HPDE6-E6E7 (cell line): Measurements from ENCODE around the gene TXNDC8.
"Not testable (repeated sequence)": the region's sequence is repeated elsewhere in the genome, so short reads cannot be mapped to it uniquely, and the experiment has no call there.

Experiments used
- DNase-seq: peaks from one replicate; pipeline ENCODE4 v3.0.0; 2011; ENCODE audit warnings: missing footprints; ENCODE audit errors: extremely low spot score

Gene TXNDC8

DNA sequence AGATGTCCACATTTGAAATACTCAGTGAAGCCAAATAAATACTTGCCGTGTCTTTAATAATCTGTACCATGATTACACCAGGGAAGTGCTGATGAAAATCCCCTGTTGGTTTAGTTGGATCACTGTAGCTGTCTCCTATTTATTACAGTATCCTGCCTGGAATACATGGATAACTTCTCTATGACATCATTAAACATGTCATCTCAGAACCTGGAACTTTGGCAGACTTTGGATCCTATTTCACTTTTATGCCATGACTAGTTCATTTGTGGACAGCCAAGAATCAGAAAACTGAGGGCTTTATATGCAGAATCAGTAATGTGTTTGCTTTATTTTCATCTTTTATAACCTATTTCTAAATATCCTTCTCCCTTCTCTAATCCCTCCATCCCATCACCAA is at the start of gene TXNDC8:
Gene TXNDC8, minus strand, starts transcription at position 137 of the 400 bp plus-strand sequence.
- DNase-seq: no peak

DNA sequence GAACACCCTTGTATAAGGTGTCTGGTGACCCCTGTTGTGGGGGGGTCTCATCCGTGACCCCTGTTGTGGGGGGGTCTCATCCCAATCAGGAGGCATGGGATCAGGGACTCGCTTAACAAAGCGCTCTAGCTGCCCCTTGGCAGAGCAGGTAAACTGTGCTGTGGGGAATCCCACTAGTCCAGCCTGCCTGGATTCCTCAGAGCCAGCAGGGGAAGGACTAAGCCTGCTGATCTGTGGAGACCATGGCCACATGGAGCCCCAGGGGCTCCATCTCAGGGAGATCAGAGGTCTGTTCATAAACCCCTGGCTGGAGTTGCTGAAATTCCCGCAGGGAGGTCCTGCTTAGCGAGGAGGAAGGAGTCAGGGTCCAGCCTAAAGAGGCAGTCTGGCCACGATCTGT is 45.8 kb upstream of the TXNDC8 start:
- no peak for DNase-seq

DNA sequence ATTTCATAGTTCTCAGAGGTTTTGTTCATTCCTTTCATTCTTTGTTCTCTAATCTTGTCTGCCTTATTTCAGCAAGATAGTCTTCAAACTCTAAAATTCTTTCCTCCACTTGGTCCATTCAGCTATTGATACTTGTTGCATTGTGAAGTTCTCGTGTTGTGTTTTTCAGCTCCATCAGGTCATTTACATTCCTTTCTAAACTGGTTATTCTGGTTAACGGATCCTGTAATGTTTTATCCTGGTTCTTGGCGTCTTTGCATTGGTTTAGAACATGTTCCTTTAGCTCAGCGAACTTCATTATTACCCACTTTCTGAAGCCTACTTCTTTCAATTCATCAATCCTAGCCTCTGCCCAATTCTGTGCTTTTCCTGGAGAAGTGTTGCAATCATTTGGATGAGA is 45.1 kb upstream of the TXNDC8 start:
- DNase-seq: no peak

DNA sequence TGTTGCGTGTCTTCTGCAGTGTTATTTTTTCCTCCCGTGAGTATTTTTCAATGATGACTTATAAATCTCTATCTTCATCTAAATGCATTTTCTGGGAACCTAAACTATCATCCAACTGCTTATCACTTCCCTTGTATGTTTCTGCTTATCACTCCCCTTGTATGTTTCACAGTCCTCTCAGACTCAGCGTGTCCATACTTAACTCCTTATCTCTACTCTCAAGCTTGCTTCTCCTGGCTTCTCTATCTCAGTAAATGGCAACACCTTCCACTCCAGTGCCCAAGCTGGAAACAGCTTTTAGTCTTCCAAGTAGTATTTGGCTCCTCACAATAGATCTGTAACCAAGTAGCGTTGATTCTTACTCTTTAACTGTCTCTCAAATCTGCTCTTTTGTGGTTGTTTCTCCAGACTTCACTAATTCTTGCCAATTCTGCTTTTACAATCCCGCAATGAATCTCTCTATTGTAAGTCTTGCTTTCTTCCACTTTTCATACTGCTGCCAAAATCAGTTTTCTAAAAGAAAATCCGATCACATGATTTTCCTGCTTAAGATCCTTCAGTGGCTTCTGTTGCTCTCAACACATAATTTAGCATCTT is 33.8 kb upstream of the TXNDC8 start:
- DNase-seq: no peak

DNA sequence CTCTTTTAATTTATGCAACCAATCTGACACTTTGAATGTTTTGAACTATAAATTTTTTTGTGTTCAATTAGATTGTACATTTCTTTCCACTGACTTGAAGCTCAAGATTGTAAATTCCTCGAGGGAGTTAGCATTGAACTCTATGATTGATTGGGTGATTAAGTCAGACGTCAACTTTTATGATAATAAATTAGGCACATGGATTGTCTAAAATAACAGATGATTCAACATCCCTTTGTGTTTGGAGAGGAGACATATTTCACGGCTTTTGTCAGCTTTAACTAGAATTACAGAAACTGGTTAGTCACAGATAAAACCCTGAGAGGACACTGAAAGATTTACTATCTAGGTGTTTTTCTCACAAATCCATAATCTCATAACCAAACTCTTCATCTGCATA is 32.7 kb upstream of the TXNDC8 start:
- peak; percentile 19 for DNase-seq

DNA sequence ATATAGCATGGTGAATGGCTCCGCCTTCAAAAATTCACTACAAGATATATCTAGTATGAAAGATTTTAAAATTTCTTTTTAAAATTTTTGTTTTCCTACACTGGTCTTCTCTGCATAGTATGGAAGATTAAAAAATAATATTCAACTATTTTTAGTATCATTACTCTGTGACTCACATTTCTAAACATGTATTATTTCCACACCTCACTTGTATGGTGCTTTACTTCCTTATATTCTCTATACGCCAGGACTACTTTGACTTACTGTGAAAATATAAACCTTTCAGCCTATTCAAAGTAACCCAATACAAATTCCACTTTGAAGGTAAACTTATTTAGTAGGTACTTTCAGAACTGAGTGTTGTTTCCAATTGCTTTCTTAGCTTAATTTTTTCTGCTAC is 26.8 kb upstream of the TXNDC8 start:
- no peak for DNase-seq

DNA sequence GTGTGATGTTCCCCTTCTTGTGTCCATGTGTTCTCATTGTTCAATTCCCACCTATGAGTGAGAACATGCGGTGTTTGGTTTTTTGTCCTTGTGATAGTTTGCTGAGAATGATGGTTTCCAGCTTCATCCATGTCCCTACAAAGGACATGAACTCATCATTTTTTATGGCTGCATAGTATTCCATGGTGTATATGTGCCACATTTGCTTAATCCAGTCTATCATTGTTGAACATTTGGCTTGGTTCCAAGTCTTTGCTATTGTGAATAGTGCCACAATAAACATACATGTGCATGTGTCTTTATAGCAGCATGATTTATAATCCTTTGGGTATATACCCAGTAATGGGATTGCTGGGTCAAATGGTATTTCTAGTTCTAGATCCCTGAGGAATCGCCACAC is 21.3 kb upstream of the TXNDC8 start:
- not testable (repeated sequence) for DNase-seq

DNA sequence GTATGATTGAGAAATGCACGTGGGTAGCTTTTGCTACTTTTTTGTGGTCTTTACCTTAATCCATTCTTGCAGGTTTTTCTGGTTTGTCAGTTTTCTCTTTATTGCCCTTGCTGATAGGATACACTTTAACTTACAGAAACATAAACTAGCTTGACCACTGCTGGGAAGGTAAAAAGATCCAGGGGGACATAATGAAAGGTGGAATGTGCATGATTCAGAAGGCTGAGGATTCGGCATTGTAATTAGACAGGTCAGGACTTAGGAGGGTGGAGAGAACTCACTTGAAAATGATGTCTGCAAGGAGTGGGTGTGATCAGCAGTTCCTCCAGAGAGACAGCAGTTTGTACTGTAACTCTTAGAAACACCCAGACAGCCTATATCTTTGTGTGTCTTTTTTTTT is 19.8 kb upstream of the TXNDC8 start:
- peak; percentile 35 for DNase-seq

DNA sequence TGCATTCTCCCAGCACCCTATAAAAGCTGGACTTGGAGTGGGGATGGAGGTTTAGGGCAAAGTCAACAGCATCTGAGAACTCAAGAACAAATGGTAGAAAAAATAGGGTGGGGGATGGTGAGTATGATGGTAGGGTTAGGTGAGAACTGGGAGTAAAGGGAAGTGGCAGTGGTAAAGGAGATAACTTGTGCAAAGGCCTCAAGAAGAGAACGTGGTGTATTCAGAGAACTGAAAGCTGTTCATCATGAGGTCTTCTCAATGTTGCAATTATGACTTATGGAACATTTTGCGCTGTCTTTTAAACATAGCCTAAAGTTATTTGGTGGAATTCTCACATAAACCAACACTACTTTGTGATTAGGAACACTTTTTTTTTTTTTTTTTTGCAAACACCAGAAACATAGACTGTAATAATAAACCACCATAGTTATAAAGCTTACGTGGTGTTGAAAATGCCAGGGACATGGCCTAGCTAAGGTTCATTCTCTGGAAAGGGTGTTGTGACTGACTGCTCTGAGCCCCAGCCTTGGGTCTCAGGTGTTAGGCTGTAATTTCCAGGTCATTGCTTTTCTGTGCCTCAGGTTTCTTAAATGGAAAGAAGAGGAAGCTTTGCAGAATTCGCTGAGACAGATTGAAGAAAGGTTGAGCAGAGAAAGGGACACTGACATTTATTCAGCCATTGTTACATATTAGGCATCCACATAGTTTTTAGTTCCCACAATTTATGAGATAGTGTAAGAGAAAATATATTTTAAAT is 19.2 kb upstream of the TXNDC8 start:
- DNase-seq: no peak

DNA sequence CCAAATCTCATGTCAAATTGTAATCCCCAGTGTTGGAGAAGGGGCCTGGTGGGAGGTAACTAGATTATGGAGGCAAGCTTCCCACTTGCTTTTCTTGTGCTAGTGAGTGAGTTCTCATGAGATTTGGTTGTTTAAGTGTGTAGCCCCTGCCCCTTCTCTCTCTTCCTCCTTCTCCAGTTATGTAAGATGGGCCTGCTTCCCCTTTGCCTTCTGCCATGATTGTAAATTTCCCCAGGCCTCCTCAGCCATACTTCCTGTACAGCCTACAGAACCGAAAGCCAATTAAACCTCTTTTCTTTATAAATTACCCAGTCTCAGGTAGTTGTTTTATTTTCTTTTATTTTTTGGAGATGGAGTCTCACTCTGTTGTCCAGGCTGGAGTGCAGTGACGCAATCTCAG is 18.2 kb upstream of the TXNDC8 start:
- no peak for DNase-seq

DNA sequence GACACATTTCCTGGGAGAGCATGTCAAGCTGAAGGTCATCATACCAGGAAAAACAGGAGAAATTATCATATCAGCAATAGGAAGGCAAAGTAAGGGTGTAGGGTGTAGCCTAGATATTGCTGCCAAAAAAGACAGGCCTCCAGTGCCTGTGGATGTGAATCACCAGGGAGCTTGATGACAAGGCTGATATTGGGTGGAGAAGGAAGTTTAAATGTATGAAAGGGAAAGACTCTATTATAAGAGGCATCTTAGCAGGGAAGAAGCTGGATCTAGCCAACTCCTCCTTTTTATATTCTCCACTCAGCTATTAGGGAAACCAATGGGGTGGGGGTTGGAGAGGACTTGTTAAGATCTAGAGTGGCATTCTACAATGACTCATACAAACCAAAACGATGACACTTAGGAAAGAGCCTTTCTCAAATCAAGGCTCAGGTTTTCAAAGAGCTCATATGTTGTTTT is 13.4 kb upstream of the TXNDC8 start:
- peak; percentile 49 for DNase-seq

DNA sequence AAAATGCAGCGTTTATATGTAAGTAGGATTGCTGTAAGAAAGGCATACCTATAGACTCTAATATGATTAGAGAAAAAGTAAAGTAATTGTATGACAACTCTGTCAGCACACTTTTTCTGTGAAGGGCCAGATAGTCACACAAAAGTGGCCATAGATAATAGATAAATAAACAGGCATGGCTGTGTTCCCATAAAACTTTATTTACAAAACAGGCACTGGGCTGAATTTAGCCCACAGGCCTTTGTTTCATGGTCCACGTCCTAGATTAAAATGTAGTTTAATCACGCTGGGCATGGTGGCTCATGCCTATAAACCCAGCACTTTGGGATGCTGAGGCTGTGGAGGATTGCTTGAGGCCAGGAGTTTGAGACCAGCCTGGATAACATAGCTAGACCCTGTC is 8.7 kb upstream of the TXNDC8 start:
- DNase-seq: no peak

DNA sequence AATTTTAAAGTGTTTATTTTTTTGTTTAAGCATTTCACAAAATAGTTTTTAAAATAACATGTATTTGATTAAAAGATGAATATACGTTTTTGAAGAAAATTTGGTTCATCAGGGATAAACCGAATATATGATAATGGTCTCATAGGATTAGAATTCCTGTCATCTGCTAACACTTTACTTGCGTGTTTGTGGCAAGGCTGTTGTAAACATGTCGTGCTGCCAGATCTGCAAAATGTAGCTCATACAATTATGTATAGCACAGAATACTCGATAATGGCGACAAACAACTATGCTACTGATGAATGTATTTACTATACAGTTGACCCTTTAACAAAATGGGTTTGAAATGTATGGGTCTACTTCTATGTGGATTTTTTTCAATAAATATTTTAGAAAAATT is 7.2 kb upstream of the TXNDC8 start:
- no peak for DNase-seq

DNA sequence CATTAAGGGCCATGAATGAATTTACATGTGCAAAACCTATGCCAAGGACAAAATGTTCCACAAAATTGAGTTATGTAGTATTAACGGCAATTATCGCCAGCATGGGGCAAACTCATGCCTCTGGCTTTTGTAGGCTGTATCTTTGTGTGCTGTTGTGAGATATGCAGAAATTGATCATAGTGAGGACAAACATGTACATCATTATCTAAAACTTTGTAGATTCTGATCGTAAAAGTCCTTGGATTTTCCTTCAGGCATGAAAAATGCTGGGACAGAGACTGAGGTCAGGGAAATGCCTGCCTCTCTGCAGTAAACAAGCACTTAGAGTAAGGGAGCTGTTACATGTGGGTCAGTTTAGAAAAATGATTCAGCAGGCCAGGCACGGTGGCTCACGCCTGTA is 5.9 kb upstream of the TXNDC8 start:
- no peak for DNase-seq

DNA sequence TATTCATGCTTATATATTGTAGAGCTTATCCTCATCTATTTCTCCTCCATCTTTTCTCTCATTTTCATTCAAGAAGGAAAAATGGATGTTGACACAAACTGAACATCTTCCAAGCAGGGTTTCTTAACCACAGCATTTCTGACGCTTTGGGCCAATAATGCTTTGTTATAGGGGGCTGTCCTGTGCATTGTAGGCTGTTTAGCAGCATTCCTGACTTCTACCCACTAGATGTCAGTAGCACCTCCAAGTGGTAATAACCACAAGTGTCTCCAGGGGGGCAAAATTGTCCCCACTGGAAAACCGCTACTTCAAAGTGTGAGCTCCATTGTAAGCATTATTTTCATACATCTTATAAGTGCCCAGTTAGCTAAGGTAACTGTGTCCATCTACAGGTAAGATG is 2.6 kb upstream of the TXNDC8 start:
- no peak for DNase-seq

DNA sequence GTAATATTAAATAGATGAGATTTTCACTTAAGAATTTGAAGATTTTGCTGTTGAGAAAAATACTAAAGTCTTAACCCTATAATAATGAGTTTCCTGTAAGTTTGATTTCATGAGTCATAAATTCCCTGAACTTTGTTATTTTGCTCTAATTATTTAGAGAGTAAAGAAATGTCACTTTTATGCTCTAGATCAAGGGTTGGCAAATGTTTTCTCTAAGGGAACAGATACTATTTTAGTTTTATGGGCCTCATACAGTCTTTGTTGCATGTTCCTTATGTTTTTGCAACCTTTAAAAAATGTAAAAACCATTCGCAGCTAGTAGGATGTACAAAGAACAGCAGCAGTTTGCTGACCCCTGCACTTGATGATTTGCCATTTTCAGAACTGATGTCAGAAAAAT is 480 bp upstream of the TXNDC8 start:
- DNase-seq: no peak

DNA sequence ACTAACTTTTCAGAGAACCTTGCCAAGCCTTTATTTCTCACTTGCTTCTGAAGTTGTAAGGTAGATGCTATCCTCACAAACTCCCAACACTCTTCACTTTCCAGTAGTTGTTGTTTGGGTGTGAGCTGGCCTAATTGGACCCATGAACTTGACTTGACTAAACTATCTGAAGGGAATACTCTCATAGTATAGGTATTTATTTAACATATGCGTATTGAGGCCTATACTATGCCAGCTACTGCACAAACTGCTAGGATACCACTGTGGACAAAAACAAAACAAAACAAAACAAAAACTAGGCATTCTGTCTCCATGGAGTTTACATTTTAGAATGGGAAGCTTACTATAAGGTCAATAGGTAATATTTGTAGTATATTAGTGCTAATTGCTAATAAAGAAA is 1.3 kb downstream of the TXNDC8 start:
- no peak for DNase-seq

DNA sequence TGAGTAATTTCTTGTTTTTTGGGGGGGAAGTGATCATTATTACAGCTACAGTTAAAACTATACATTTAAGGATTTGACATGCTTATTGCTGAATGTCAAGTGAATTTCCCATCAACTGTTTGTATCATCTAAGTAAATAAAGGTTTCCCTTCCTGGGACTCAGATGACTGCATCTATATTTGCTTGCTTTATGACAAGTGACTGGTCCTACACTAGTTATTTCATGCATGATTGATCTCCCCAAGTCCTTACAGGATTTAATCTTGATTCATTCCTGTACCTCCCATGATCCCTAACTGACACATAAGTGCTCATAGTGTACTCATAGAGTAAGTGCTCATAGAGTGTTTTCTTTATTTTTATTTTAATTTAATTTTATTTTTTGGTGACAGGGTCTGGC is 2.8 kb downstream of the TXNDC8 start:
- DNase-seq: no peak

DNA sequence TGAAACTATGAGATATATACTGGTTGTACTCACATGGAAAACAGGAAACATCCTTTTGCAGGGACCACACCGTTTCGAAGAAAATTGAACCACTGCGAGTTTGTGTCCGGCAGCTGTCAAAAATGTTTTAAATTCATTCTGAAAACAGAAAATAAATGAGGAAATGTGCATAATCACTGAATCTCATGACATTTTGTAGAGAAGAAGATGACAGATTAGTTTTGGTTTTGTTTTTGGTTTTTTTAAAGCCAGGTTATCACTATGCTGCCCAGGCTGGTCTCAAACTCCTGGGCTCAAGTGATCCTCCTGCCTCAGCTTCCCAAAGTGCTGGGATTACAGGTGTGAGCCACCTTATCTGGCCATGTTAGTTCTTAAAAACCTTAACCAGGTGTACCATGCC is 3.5 kb downstream of the TXNDC8 start:
- DNase-seq: no peak

DNA sequence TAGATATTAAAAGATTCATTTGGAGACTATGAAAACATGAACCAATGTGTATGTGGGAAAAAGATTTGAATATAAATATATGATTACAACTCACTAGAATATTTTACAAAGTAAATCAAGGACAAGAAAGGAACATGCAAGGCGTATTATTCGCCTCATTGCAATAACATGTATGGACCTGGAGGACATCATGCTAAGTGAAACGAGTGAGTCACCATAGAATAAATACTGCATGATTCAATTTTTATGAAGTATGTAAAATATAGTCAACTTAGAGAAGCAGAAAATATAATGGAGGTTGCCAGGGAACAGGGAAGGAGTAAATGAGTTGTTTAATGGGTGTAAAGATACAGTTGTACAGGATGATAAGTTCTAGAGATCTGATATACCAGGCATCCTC is 4.9 kb downstream of the TXNDC8 start:
- DNase-seq: no peak

DNA sequence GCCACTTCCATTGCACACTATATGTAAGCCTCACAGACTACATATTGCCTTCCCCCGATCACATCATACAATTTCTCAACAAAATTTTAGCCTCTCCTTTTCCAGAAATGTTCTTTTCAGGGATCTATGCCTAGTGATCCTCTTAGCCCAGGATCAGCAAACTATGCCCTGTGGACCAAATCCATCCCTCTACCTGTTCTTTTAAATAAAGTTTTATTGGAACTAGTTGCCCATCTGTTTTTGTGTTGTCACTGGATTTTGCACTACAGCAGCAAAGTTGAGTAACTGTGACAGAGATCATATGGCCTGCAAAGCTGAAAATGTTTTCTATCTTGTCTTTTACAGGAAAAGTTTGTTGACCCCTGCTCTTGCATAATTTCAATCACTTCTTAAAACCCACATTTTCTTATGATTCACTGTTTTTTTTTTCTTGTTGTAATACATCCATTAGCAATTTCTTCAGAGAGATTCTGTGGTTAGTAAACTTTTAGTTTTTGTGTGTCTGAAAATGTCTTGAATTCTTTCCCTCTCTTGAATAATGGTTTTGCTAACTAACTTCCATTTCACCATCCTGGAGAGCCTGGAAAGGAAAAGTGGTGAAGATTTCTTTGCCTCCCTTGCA is 7.1 kb downstream of the TXNDC8 start:
- no peak for DNase-seq

DNA sequence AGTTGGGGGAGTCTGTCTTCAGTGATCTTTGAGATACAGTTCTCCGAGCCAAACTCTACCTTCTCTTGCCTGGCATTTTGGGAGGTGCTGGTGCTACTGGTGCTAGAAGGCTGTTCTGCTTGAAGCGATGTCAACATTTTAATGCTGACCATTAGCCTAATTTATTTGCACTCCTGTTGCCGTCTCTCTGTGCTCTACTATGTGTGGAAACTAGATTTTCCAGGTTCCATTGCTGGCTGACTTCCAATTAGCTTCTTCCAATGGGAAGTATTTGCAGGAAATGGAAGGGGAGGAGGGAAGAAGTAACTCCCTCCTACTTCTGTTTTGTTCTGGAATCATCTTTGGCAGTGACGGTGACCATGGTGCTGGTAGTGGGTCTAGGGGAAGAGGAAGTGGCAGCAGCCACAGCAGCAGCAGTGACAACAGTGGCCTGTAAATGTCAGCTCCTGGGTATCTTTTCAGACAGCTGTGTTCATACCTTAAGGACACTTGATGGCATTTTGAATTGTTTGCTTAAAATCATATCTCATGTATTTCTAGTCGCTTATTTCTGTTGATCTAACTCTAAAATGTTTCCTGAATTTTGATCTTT is 7.9 kb downstream of the TXNDC8 start:
- no peak for DNase-seq

DNA sequence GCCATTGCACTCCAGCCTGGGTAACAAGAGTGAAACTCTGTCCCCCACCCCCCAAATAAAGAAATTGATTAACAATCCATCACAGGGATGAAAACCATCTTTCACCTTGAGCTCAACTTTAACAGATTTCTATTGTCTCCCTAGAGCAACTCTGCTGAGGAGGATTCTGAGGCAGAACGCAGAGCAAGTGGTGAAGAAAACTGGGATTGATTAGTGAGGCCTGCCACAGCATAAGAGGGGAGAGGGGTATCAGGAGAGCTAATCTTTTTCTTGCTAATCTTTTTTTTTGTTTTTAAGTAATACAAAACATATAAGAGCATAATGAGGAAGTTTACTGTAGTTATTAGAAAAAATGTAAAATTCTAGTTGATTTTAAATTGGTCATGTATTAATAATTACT is 8.9 kb downstream of the TXNDC8 start:
- DNase-seq: no peak
